ENCODE measurements around the gene POU2F2.

Gene POU2F2

GRCh38 chr19:42140125-42140754 is 8.0 kb upstream of the POU2F2 start:
- H3K27ac ChIP-seq: no peak overlapping the region
- DNase-seq (ENCODE audit: low read depth, low spot score): no peak
- no peak for TF ChIP-seq FOXP2 (optimal IDR thresholded peaks at IDR 0.05; ENCODE audit: control extremely low read depth, extremely low read length, insufficient read depth)
- no peak for TF ChIP-seq EZH2 (IDR thresholded peaks at IDR 0.05)
- TF ChIP-seq POLR2AphosphoS5 (IDR thresholded peaks at IDR 0.05; ENCODE audit: borderline replicate concordance, low read depth, low read length): no peak

GRCh38 chr19:42134535-42135070 is 2.4 kb upstream of the POU2F2 start:
- H3K9ac ChIP-seq (ENCODE audit: insufficient read length): no peak overlapping the region
- TF ChIP-seq FOXP2 (optimal IDR thresholded peaks at IDR 0.05; ENCODE audit: control extremely low read depth, extremely low read length, insufficient read depth) (no peak), EZH2 (IDR thresholded peaks at IDR 0.05) (no peak), POLR2AphosphoS5 (IDR thresholded peaks at IDR 0.05; ENCODE audit: borderline replicate concordance, low read depth, low read length) (no peak)
- no peaks in the 10 kb centered on the region for H3K9me3 ChIP-seq (ENCODE audit: low read depth, low read length)
- H3K4me3 ChIP-seq: no peak overlapping the region
- no peak overlapping the region for H3K27ac ChIP-seq
- H3K36me3 ChIP-seq (ENCODE audit: insufficient read depth, low read length): no peaks in the 10 kb centered on the region
- DNase-seq (ENCODE audit: low read depth, low spot score): no peak

More at GRCh38 chr19:42140125-42140754, 8.0 kb upstream of the POU2F2 start:
- Histone ChIP-seq H3K9ac (ENCODE audit: insufficient read length) (no peak overlapping the region), H3K36me3 (ENCODE audit: insufficient read depth, low read length) (no peaks in the 10 kb centered on the region), H3K4me3 (no peak overlapping the region), H3K9me3 (ENCODE audit: low read depth, low read length) (no peaks in the 10 kb centered on the region)

GRCh38 chr19:42132851-42133528 is 744 bp upstream of the POU2F2 start:
- Histone ChIP-seq H3K9me3 (ENCODE audit: low read depth, low read length) (no peaks in the 10 kb centered on the region), H3K4me3 (peak overlapping the region; percentile 59), H3K36me3 (ENCODE audit: insufficient read depth, low read length) (no peaks in the 10 kb centered on the region), H3K9ac (ENCODE audit: insufficient read length) (no peak overlapping the region), H3K27ac (no peak overlapping the region)
- TF ChIP-seq FOXP2 (optimal IDR thresholded peaks at IDR 0.05; ENCODE audit: control extremely low read depth, extremely low read length, insufficient read depth) (no peak), EZH2 (IDR thresholded peaks at IDR 0.05) (no peak), POLR2AphosphoS5 (IDR thresholded peaks at IDR 0.05; ENCODE audit: borderline replicate concordance, low read depth, low read length) (no peak)
- DNase-seq (ENCODE audit: low read depth, low spot score): no peak

GRCh38 chr19:42131149-42132029 is 857 bp downstream of the POU2F2 start:
- Histone ChIP-seq H3K9ac (ENCODE audit: insufficient read length) (no peak overlapping the region), H3K36me3 (ENCODE audit: insufficient read depth, low read length) (no peaks in the 10 kb centered on the region), H3K9me3 (ENCODE audit: low read depth, low read length) (no peaks in the 10 kb centered on the region), H3K4me3 (no peak overlapping the region), H3K27ac (no peak overlapping the region)
- TF ChIP-seq FOXP2 (optimal IDR thresholded peaks at IDR 0.05; ENCODE audit: control extremely low read depth, extremely low read length, insufficient read depth) (no peak), POLR2AphosphoS5 (IDR thresholded peaks at IDR 0.05; ENCODE audit: borderline replicate concordance, low read depth, low read length) (no peak), EZH2 (IDR thresholded peaks at IDR 0.05) (no peak)
- no peak for DNase-seq (ENCODE audit: low read depth, low spot score)

- Histone ChIP-seq H3K9me3 (ENCODE audit: low read depth, low read length) (no peaks in the 10 kb centered on the region), H3K27ac (no peak overlapping the region), H3K36me3 (ENCODE audit: insufficient read depth, low read length) (no peaks in the 10 kb centered on the region), H3K4me3 (no peak overlapping the region), H3K9ac (ENCODE audit: insufficient read length) (no peak overlapping the region)
- no peak for DNase-seq (ENCODE audit: low read depth, low spot score)
- TF ChIP-seq FOXP2 (optimal IDR thresholded peaks at IDR 0.05; ENCODE audit: control extremely low read depth, extremely low read length, insufficient read depth) (no peak), POLR2AphosphoS5 (IDR thresholded peaks at IDR 0.05; ENCODE audit: borderline replicate concordance, low read depth, low read length) (no peak), EZH2 (IDR thresholded peaks at IDR 0.05) (no peak)
Measured at GRCh38 chr19:42130254-42130573, 2.0 kb downstream of the POU2F2 start.

GRCh38 chr19:42129399-42130253 is 2.6 kb downstream of the POU2F2 start:
- Histone ChIP-seq H3K9me3 (ENCODE audit: low read depth, low read length) (no peaks in the 10 kb centered on the region), H3K36me3 (ENCODE audit: insufficient read depth, low read length) (no peaks in the 10 kb centered on the region), H3K27ac (no peak overlapping the region), H3K9ac (ENCODE audit: insufficient read length) (no peak overlapping the region), H3K4me3 (no peak overlapping the region)
- TF ChIP-seq FOXP2 (optimal IDR thresholded peaks at IDR 0.05; ENCODE audit: control extremely low read depth, extremely low read length, insufficient read depth) (no peak), POLR2AphosphoS5 (IDR thresholded peaks at IDR 0.05; ENCODE audit: borderline replicate concordance, low read depth, low read length) (no peak), EZH2 (IDR thresholded peaks at IDR 0.05) (no peak)
- no peak for DNase-seq (ENCODE audit: low read depth, low spot score)

- Histone ChIP-seq H3K9ac (ENCODE audit: insufficient read length) (no peak overlapping the region), H3K36me3 (ENCODE audit: insufficient read depth, low read length) (no peaks in the 10 kb centered on the region), H3K9me3 (ENCODE audit: low read depth, low read length) (no peaks in the 10 kb centered on the region), H3K4me3 (no peak overlapping the region), H3K27ac (no peak overlapping the region)
- TF ChIP-seq EZH2 (IDR thresholded peaks at IDR 0.05): no peak
- no peak for TF ChIP-seq POLR2AphosphoS5 (IDR thresholded peaks at IDR 0.05; ENCODE audit: borderline replicate concordance, low read depth, low read length)
- no peak for DNase-seq (ENCODE audit: low read depth, low spot score)
Measured at GRCh38 chr19:42126574-42126973, 5.7 kb downstream of the POU2F2 start.
